GM15510 (cell line): ENCODE results near the gene CFAP58.

ENCODE experiments used
- POLR2A ChIP-seq: IDR thresholded peaks from 3 replicates; pipeline ENCODE4 v1.6.1; 2011; ENCODE audit warnings: borderline replicate concordance; ENCODE audit not compliant: insufficient read length; ENCODE audit errors: extremely low read depth

The CFAP58 gene

GRCh38 chr10:104339469-104340110 is 14.0 kb upstream of the CFAP58 start:
- TF ChIP-seq POLR2A = no peak

GRCh38 chr10:104340111-104340526 is 13.5 kb upstream of the CFAP58 start:
- TF ChIP-seq POLR2A = no peak

GRCh38 chr10:104340641-104341040 is 13.0 kb upstream of the CFAP58 start:
- no peak for TF ChIP-seq POLR2A

GRCh38 chr10:104342941-104343411 is 10.7 kb upstream of the CFAP58 start:
- no peak for TF ChIP-seq POLR2A

GRCh38 chr10:104344219-104344618 is 9.4 kb upstream of the CFAP58 start:
- no peak for TF ChIP-seq POLR2A

- no peak for TF ChIP-seq POLR2A
Observed at GRCh38 chr10:104345515-104345914, 8.1 kb upstream of the CFAP58 start.

GRCh38 chr10:104345941-104346340 is 7.7 kb upstream of the CFAP58 start:
- TF ChIP-seq POLR2A = no peak

GRCh38 chr10:104347295-104348045 is 6.2 kb upstream of the CFAP58 start:
- TF ChIP-seq POLR2A = no peak

GRCh38 chr10:104348601-104349000 is 5.0 kb upstream of the CFAP58 start:
- TF ChIP-seq POLR2A = no peak

- no peak for TF ChIP-seq POLR2A
Observed at GRCh38 chr10:104349623-104350126, 4.0 kb upstream of the CFAP58 start.

GRCh38 chr10:104350127-104350635 is 3.5 kb upstream of the CFAP58 start:
- no peak for TF ChIP-seq POLR2A

GRCh38 chr10:104351061-104351702 is 2.5 kb upstream of the CFAP58 start:
- TF ChIP-seq POLR2A = no peak

GRCh38 chr10:104351919-104352318 is 1.7 kb upstream of the CFAP58 start:
- TF ChIP-seq POLR2A = no peak

GRCh38 chr10:104359811-104360210 is 6.2 kb downstream of the CFAP58 start:
- no peak for TF ChIP-seq POLR2A

GRCh38 chr10:104367904-104368303 is 14.3 kb downstream of the CFAP58 start:
- no peak for TF ChIP-seq POLR2A
